HG03175 (cell line): ENCODE data around the gene LRRC49.

Experiments
- ATAC-seq: cut with Tn5 transposase; IDR thresholded peaks from one replicate; pipeline ENCODE4 v1.9.1; 2021; ENCODE audit warnings: mild to moderate bottlenecking, moderate library complexity; ENCODE audit not compliant: unreplicated experiment

Gene LRRC49

GRCh38 chr15:71085809-71086208 lies 193.2 kb downstream of the LRRC49 start:
- ATAC-seq = no peak

GRCh38 chr15:71088155-71088554 lies 195.5 kb downstream of the LRRC49 start:
- no peak for ATAC-seq

GRCh38 chr15:71088683-71089082 lies 196.1 kb downstream of the LRRC49 start:
- ATAC-seq = no peak

- no peak for ATAC-seq
Observed at GRCh38 chr15:71089801-71090200, 197.2 kb downstream of the LRRC49 start.

- no peak for ATAC-seq
Observed at GRCh38 chr15:71091601-71092000, 199.0 kb downstream of the LRRC49 start.

GRCh38 chr15:71092056-71092600 lies 199.5 kb downstream of the LRRC49 start:
- ATAC-seq = no peak

- ATAC-seq = no peak
Observed at GRCh38 chr15:71093054-71094024, 200.7 kb downstream of the LRRC49 start.

- ATAC-seq = no peak
Observed at GRCh38 chr15:71094137-71094536, 201.5 kb downstream of the LRRC49 start.

GRCh38 chr15:71096676-71097075 lies 204.1 kb downstream of the LRRC49 start:
- no peak for ATAC-seq

GRCh38 chr15:71097890-71098289 lies 205.3 kb downstream of the LRRC49 start:
- ATAC-seq = no peak

- ATAC-seq = no peak
Observed at GRCh38 chr15:71098920-71099319, 206.3 kb downstream of the LRRC49 start.
